ENCODE measurements around the gene ZNF341. TPM values are rescaled to one million over a fixed set of nuclear protein-coding genes. Genes with fewer than 3 reads are reported as not detected.

The ZNF341 gene
- total and polyA plus RNA-seq, 9 of the 15 experiments (the other 6 are each of a cell fraction or from before 2014, with no cell fraction given) = 0.08 to 2.6 (median 1.0) TPM

DNA sequence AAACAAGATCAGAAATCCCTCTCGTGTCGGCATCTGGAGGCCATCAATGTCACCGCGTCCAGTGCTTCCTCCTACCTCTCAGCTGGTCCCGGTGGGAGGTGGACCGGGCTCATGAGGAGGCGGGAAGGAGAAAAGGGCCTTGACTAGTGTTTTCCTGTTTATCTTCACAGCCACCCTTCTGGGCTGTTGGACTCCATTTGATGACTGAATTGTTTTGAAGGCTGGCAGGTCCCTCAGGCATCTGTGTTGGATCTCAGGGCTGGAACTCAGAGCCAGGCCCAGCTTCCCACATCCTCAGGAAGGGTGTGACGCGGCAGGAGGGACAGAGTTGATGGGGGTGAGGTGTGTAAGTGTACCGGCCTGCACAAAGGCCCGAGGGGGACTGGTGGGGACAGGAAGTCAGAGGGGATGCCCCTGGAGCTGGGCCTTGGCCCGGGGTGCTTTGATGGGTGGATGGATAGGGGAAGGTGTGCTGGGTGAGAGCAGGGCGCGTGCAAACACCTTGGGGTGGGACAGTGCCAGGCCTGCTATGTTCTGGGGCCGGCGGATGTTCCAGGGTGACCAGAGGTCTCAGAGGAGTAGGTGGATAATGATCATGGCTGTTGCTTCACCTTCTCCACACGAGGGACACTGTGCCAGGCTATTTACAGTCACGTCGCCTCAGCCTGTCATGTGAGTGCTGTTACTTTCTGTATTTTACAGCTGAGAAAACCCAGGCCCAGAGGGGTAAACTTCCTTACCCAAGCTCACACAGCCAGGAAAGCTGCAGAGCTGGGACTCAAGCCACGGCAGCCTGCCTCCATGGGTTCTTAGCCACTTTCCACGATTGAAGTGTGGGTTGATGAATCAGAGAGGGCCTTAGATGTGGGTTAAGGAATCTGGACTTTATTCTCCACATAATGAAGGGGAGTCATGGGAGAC is 61.5 kb downstream of the ZNF341 start:
- Histone ChIP-seq H3K36me3 (ENCODE audit: control insufficient read depth, insufficient read depth, low read length) (no peaks in the 10 kb centered on the region), H2AFZ (ENCODE audit: low read depth, low read length) (0 out of 2 replicates have a peak overlapping the region, but pooled peaks have one; percentile 44), H3K27ac (ENCODE audit: extremely low read depth, low read depth, low read length) (no peak overlapping the region), H3K4me3 (no peak overlapping the region), H3K4me2 (ENCODE audit: insufficient read depth, low read length) (no peak overlapping the region), H3K4me1 (replicated peaks in 1 of 2; ENCODE audit: control insufficient read depth in 2 of 2, insufficient read depth in 2 of 2, low read length in 2 of 2) (peaks cover 3 to 19% of the 10 kb centered on the region in 2 experiments; a peak in 4 of 5 replicates), H3K9me1 (ENCODE audit: control insufficient read depth, insufficient read depth, low read length) (no peaks in the 10 kb centered on the region), H3K9ac (ENCODE audit: insufficient read depth in 1 of 2, low read depth in 2 of 2, low read length in 2 of 2) (peak overlapping the region in 1 of 2 experiments; percentile 65; a peak in 2 of 4 replicates), H3K79me2 (ENCODE audit: control insufficient read depth, insufficient read depth, low read length) (no peaks in the 10 kb centered on the region), H3K27me3 (ENCODE audit: control insufficient read depth in 2 of 2, insufficient read depth in 2 of 2, low read length in 2 of 2) (no peaks in the 10 kb centered on the region), H3K9me3 (replicated peaks; ENCODE audit: control insufficient read depth, insufficient read depth, low read depth, low read length) (no peaks in the 10 kb centered on the region), H4K20me1 (replicated peaks; ENCODE audit: control insufficient read depth, insufficient read depth, low read length) (no peaks in the 10 kb centered on the region)
- WGBS (ENCODE audit: insufficient coverage, low coverage, missing lambda C conversion rate) = 59% methylated on average over 20 of the region's 21 CpGs
- FAIRE-seq (no peak), ATAC-seq (no peak), DNase-seq (ENCODE audit: extremely low read depth in 1 of 4, low spot score in 3 of 4) (no peak)
- in situ Hi-C loops (cut with MboI) (no loop called here), intact Hi-C loops (cut with micrococcal nuclease) (loop anchor here (5.0 to 10.0 kb wide), 3 partner anchors 69 to 272 kb away; no protein-coding TSS in a partner anchor)
- BruUV-seq (replicated peaks) = no TSS peak
- CTCF ChIA-PET (ENCODE audit: low intra/inter-chr PET ratio) = no interaction called here
- POLR2A ChIA-PET = interaction anchor here (0.6 kb wide), 3 partner anchors 26 to 136 kb away, joined by 3 to 4 read pairs (median 3); no protein-coding TSS in a partner anchor
- TF ChIP-seq CEBPB (tag; IDR thresholded peaks at IDR 0.05) (no peak), NBN (IDR thresholded peaks at IDR 0.05; ENCODE audit: low read depth) (no peak), POLR2G (IDR thresholded peaks at IDR 0.05; ENCODE audit: low read depth, low read length) (no peak), SMARCB1 (IDR thresholded peaks at IDR 0.05; ENCODE audit: insufficient read length, low read depth) (no peak), ARHGAP35 (IDR thresholded peaks at IDR 0.05; ENCODE audit: partially characterized antibody) (no peak), MYC (IDR thresholded peaks at IDR 0.05; ENCODE audit: low read depth, low read length) (no peak), MYC (CRISPR knock-in tag; IDR thresholded peaks at IDR 0.05; ENCODE audit: borderline replicate concordance, low read depth) (no peak), GTF2B (IDR thresholded peaks at IDR 0.05; ENCODE audit: extremely low read depth, insufficient read length) (no peak), EHMT2 (IDR thresholded peaks at IDR 0.05) (no peak), TRIM25 (IDR thresholded peaks at IDR 0.05; ENCODE audit: borderline replicate concordance) (no peak), VEZF1 (CRISPR knock-in tag; IDR thresholded peaks at IDR 0.05) (no peak)
- TF ChIP-seq, protein P1, sequence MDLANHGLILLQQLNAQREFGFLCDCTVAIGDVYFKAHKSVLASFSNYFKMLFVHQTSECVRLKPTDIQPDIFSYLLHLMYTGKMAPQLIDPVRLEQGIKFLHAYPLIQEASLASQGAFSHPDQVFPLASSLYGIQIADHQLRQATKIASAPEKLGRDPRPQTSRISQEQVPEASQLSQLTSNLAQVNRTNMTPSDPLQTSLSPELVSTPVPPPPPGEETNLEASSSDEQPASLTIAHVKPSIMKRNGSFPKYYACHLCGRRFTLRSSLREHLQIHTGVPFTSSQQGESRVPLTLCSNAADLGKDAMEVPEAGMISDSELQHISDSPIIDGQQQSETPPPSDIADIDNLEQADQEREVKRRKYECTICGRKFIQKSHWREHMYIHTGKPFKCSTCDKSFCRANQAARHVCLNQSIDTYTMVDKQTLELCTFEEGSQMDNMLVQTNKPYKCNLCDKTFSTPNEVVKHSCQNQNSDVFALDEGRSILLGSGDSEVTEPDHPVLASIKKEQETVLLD (IDR thresholded peaks at IDR 0.05) = no peak
- TF ChIP-seq, protein P2, sequence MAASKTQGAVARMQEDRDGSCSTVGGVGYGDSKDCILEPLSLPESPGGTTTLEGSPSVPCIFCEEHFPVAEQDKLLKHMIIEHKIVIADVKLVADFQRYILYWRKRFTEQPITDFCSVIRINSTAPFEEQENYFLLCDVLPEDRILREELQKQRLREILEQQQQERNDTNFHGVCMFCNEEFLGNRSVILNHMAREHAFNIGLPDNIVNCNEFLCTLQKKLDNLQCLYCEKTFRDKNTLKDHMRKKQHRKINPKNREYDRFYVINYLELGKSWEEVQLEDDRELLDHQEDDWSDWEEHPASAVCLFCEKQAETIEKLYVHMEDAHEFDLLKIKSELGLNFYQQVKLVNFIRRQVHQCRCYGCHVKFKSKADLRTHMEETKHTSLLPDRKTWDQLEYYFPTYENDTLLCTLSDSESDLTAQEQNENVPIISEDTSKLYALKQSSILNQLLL (CRISPR knock-in tag; IDR thresholded peaks at IDR 0.05; ENCODE audit: borderline replicate concordance) = no peak

All from K562 (cell line).